Mucosa of rectum (tissue), 2 donors: ENCODE measurements around the gene MPPED1.

Source experiments
- H3K27ac ChIP-seq, 2 donors: one replicate each; pipeline ENCODE4 v1.7.0; 2013; ENCODE audit warnings: inconsistent platforms in 2 of 2, low read depth in 2 of 2, low read length in 2 of 2
- H3K27me3 ChIP-seq, 2 donors: one replicate each; pipeline ENCODE4 v1.7.0; 2013; ENCODE audit warnings: low read length in 2 of 2; ENCODE audit not compliant: control insufficient read depth in 2 of 2, insufficient read depth in 2 of 2
- H3K36me3 ChIP-seq, 2 donors: one replicate each; pipeline ENCODE4 v1.7.0; 2013; ENCODE audit warnings: low read length in 2 of 2; ENCODE audit not compliant: control insufficient read depth in 2 of 2, insufficient read depth in 2 of 2
- H3K4me1 ChIP-seq, 2 donors: one replicate each; pipeline ENCODE4 v1.7.0; 2013; ENCODE audit warnings: low read length in 2 of 2, mild to moderate bottlenecking in 1 of 2; ENCODE audit not compliant: control insufficient read depth in 2 of 2, insufficient read depth in 2 of 2
- H3K4me3 ChIP-seq, 2 donors: one replicate each; pipeline ENCODE4 v1.7.0; 2013; ENCODE audit warnings: low read length in 2 of 2
- H3K9ac ChIP-seq, 2 donors: one replicate each; pipeline ENCODE4 v1.7.0; 2013; ENCODE audit warnings: low read length in 2 of 2, low read depth in 1 of 2, mild to moderate bottlenecking in 1 of 2
- H3K9me3 ChIP-seq, 2 donors: one replicate each; pipeline ENCODE4 v1.7.0; 2013; ENCODE audit warnings: low read length in 2 of 2; ENCODE audit not compliant: control insufficient read depth in 2 of 2
- donor health status: healthy.
- donor health status: Normal muscosa, but diverticular disease.

Gene MPPED1

GRCh38 chr22:43411869-43412807, at the start of gene MPPED1:
Gene MPPED1, plus strand, starts transcription at chr22:43412014. Its CDS starts 12,972 bp downstream, at chr22:43424986.
- H3K9me3 ChIP-seq, result no peaks in the 10 kb centered on the region
- H3K4me3 ChIP-seq, result no peak within 1 kb of the TSS
- H3K36me3 ChIP-seq, result no peaks in the 10 kb centered on the region
- peaks cover 15 to 18% of the 10 kb centered on the region in 2 donors for H3K27me3 ChIP-seq
- H3K27ac ChIP-seq, result no peak within 1 kb of the TSS
- no peaks in the 10 kb centered on the region for H3K4me1 ChIP-seq
- H3K9ac ChIP-seq, result no peak within 1 kb of the TSS

- Histone ChIP-seq H3K4me3 (no peak overlapping the region), H3K9me3 (no peaks in the 10 kb centered on the region), H3K36me3 (no peaks in the 10 kb centered on the region), H3K4me1 (no peaks in the 10 kb centered on the region), H3K9ac (no peak overlapping the region), H3K27me3 (peaks cover 0 to 2% of the 10 kb centered on the region in 2 donors), H3K27ac (no peak overlapping the region)
These were observed 48.3 kb upstream of the MPPED1 start for GRCh38 chr22:43363315-43364168.

GRCh38 chr22:43364169-43364435, 47.7 kb upstream of the MPPED1 start:
- Histone ChIP-seq H3K4me1 (no peaks in the 10 kb centered on the region), H3K9ac (no peak overlapping the region), H3K36me3 (no peaks in the 10 kb centered on the region), H3K4me3 (no peak overlapping the region), H3K27ac (no peak overlapping the region), H3K27me3 (peaks cover 0 to 2% of the 10 kb centered on the region in 2 donors), H3K9me3 (no peaks in the 10 kb centered on the region)

- H3K4me1 ChIP-seq, result no peaks in the 10 kb centered on the region
- no peaks in the 10 kb centered on the region for H3K9me3 ChIP-seq
- H3K27ac ChIP-seq, result no peak overlapping the region
- H3K9ac ChIP-seq, result no peak overlapping the region
- no peaks in the 10 kb centered on the region for H3K36me3 ChIP-seq
- H3K4me3 ChIP-seq, result no peak overlapping the region
- H3K27me3 ChIP-seq, result peaks cover 0 to 4% of the 10 kb centered on the region in 2 donors
These were observed 45.9 kb upstream of the MPPED1 start for GRCh38 chr22:43365715-43366440.

- H3K4me1 ChIP-seq, result no peaks in the 10 kb centered on the region
- no peaks in the 10 kb centered on the region for H3K36me3 ChIP-seq
- H3K9ac ChIP-seq, result no peak overlapping the region
- no peak overlapping the region for H3K4me3 ChIP-seq
- no peak overlapping the region for H3K27ac ChIP-seq
- no peaks in the 10 kb centered on the region for H3K9me3 ChIP-seq
- peaks cover 0 to 8% of the 10 kb centered on the region in 2 donors for H3K27me3 ChIP-seq
These were observed 41.8 kb upstream of the MPPED1 start for GRCh38 chr22:43370036-43370435.

- Histone ChIP-seq H3K36me3 (no peaks in the 10 kb centered on the region), H3K4me3 (no peak overlapping the region), H3K9ac (no peak overlapping the region), H3K4me1 (peaks cover 0 to 2% of the 10 kb centered on the region in 2 donors), H3K27me3 (peaks cover 0 to 8% of the 10 kb centered on the region in 2 donors), H3K27ac (no peak overlapping the region), H3K9me3 (no peaks in the 10 kb centered on the region)
These were observed 35.8 kb upstream of the MPPED1 start for GRCh38 chr22:43375951-43376455.

- Histone ChIP-seq H3K4me1 (peaks cover 0 to 2% of the 10 kb centered on the region in 2 donors), H3K9ac (no peak overlapping the region), H3K9me3 (no peaks in the 10 kb centered on the region), H3K36me3 (no peaks in the 10 kb centered on the region), H3K27ac (no peak overlapping the region), H3K4me3 (no peak overlapping the region), H3K27me3 (peaks cover 0 to 5% of the 10 kb centered on the region in 2 donors)
These were observed 34.9 kb upstream of the MPPED1 start for GRCh38 chr22:43376765-43377547.

- Histone ChIP-seq H3K27me3 (peaks cover 0 to 5% of the 10 kb centered on the region in 2 donors), H3K27ac (no peak overlapping the region), H3K9ac (no peak overlapping the region)
These were observed 34.3 kb upstream of the MPPED1 start for GRCh38 chr22:43377548-43377895.

GRCh38 chr22:43377896-43378704, 33.7 kb upstream of the MPPED1 start:
- Histone ChIP-seq H3K4me3 (no peak overlapping the region), H3K36me3 (no peaks in the 10 kb centered on the region), H3K4me1 (peaks cover 0 to 2% of the 10 kb centered on the region in 2 donors), H3K27ac (peak overlapping the region in 1 of 2 donors; percentile 2), H3K9me3 (no peaks in the 10 kb centered on the region), H3K9ac (no peak overlapping the region), H3K27me3 (peaks cover 0 to 5% of the 10 kb centered on the region in 2 donors)

More at GRCh38 chr22:43377548-43377895, 34.3 kb upstream of the MPPED1 start:
- Histone ChIP-seq H3K4me3 (no peak overlapping the region), H3K36me3 (no peaks in the 10 kb centered on the region), H3K9me3 (no peaks in the 10 kb centered on the region), H3K4me1 (peaks cover 0 to 2% of the 10 kb centered on the region in 2 donors)
